CD14-positive monocyte (primary cell): Measurements from ENCODE around the gene VWA5B2. TPM values are rescaled to one million over a fixed set of nuclear protein-coding genes. Genes with fewer than 3 reads are reported as not detected.
A peak's percentile ranks its signal among the peaks of the same experiment; 100 is the strongest.

Source experiments
- DNase-seq, 3 donors: peaks; one replicate each; pipeline ENCODE4 v3.0.0-alpha.2; 2011 to 2022
- H2AFZ ChIP-seq: 2 replicates; pipeline ENCODE4 v1.6.0; 2012; ENCODE audit warnings: mild to moderate bottlenecking, low read depth, low read length, inconsistent platforms; ENCODE audit not compliant: insufficient read depth, poor library complexity, severe bottlenecking
- H3K27ac ChIP-seq, 2 donors: 1 replicate in 1 of 2; 2 replicates in 1 of 2; pipeline ENCODE4 v1.5.1; 2012 to 2013; ENCODE audit warnings: low read length in 2 of 2, control low read depth in 1 of 2, inconsistent platforms in 1 of 2, low read depth in 1 of 2, mild to moderate bottlenecking in 1 of 2
- H3K27me3 ChIP-seq, 2 donors: one replicate each; pipeline versions ENCODE4 v1.6.0 to v1.6.1; 2011 to 2013; ENCODE audit warnings: low read length in 2 of 2; ENCODE audit not compliant: control insufficient read depth in 2 of 2, insufficient read depth in 2 of 2
- H3K36me3 ChIP-seq, 2 donors: replicated peaks in 1 of 2; 1 replicate in 1 of 2; 2 replicates in 1 of 2; pipeline versions ENCODE4 v1.5.1 to v1.6.1; 2012 to 2013; ENCODE audit warnings: low read length in 2 of 2, control low read depth in 1 of 2, inconsistent platforms in 1 of 2, mild to moderate bottlenecking in 1 of 2; ENCODE audit not compliant: insufficient read depth in 2 of 2, control insufficient read depth in 1 of 2
- H3K4me1 ChIP-seq, 2 donors: 1 replicate in 1 of 2; 2 replicates in 1 of 2; pipeline versions ENCODE4 v1.5.1 to v1.6.1; 2012 to 2013; ENCODE audit warnings: low read length in 2 of 2, control low read depth in 1 of 2, inconsistent platforms in 1 of 2, mild to moderate bottlenecking in 1 of 2, moderate library complexity in 1 of 2; ENCODE audit not compliant: insufficient read depth in 2 of 2, control insufficient read depth in 1 of 2
- H3K4me2 ChIP-seq: replicated peaks from 2 replicates; pipeline ENCODE3; 2012; ENCODE audit warnings: low read length, moderate library complexity, mild to moderate bottlenecking; ENCODE audit not compliant: poor library complexity, severe bottlenecking; ENCODE audit errors: extremely low read depth
- H3K4me3 ChIP-seq, 3 experiments: fragments of 200-600 bp in 1 of 3; sonication (generic) in 1 of 3; replicated peaks in 1 of 3; 1 replicate in 2 of 3; 2 replicates in 1 of 3; pipeline ENCODE4 v1.5.1; 2011 to 2013; ENCODE audit warnings: low read length in 3 of 3, mild to moderate bottlenecking in 3 of 3, control low read depth in 2 of 3, low read depth in 2 of 3, inconsistent platforms in 1 of 3, moderate library complexity in 1 of 3
- H3K79me2 ChIP-seq: 2 replicates; pipeline ENCODE4 v1.6.0; 2012; ENCODE audit warnings: mild to moderate bottlenecking, control low read depth, inconsistent platforms, low read length, moderate library complexity; ENCODE audit not compliant: insufficient read depth
- H3K9ac ChIP-seq: 2 replicates; pipeline ENCODE4 v1.6.0; 2017; ENCODE audit warnings: low read length, mild to moderate bottlenecking; ENCODE audit not compliant: insufficient read depth, poor library complexity, severe bottlenecking
- H3K9me3 ChIP-seq, 2 donors: replicated peaks in 1 of 2; 1 replicate in 1 of 2; 2 replicates in 1 of 2; pipeline versions ENCODE4 v1.5.1 to v1.6.1; 2012 to 2013; ENCODE audit warnings: low read length in 2 of 2, control low read depth in 1 of 2; ENCODE audit not compliant: control insufficient read depth in 1 of 2, insufficient read depth in 1 of 2
- H4K20me1 ChIP-seq: 2 replicates; pipeline ENCODE4 v1.6.0; 2012; ENCODE audit warnings: mild to moderate bottlenecking, low read length, control low read depth, moderate library complexity; ENCODE audit not compliant: insufficient read depth
- H3K27ac Mint-ChIP-seq, 7 donors: one replicate each; pipeline ENCODE4 v1.8.0; 2020; ENCODE audit warnings: mild to moderate bottlenecking in 7 of 7, mixed read lengths in 7 of 7, moderate library complexity in 6 of 7, inconsistent platforms in 2 of 7
- H3K27me3 Mint-ChIP-seq, 3 donors: one replicate each; pipeline ENCODE4 v1.8.0; 2021 to 2022; ENCODE audit warnings: low read depth in 3 of 3, mild to moderate bottlenecking in 3 of 3, mixed read lengths in 3 of 3, moderate library complexity in 3 of 3, inconsistent platforms in 1 of 3
- H3K36me3 Mint-ChIP-seq, 2 donors: one replicate each; pipeline ENCODE4 v1.8.0; 2020; ENCODE audit warnings: mixed read lengths in 2 of 2, inconsistent platforms in 1 of 2, mild to moderate bottlenecking in 1 of 2
- H3K4me1 Mint-ChIP-seq: one replicate; pipeline ENCODE4 v1.8.0; 2020; ENCODE audit warnings: mild to moderate bottlenecking, mixed read lengths
- H3K4me3 Mint-ChIP-seq, 2 donors: one replicate each; pipeline ENCODE4 v1.8.0; 2020; ENCODE audit warnings: mild to moderate bottlenecking in 2 of 2, mixed read lengths in 2 of 2, moderate library complexity in 1 of 2
- H3K9me3 Mint-ChIP-seq, 7 donors: one replicate each; pipeline ENCODE4 v1.8.0; 2020 to 2022; ENCODE audit warnings: mixed read lengths in 7 of 7, mild to moderate bottlenecking in 6 of 7, moderate library complexity in 6 of 7, inconsistent platforms in 2 of 7
- CTCF ChIP-seq: fragments of 200-600 bp; IDR thresholded peaks from one replicate; pipeline ENCODE4 v1.8.0; 2022; ENCODE audit warnings: antibody characterized with exemption, mild to moderate bottlenecking
- WGBS: methylation state at CpG from one replicate; pipeline ENCODE4 v1.1.5; 2013; ENCODE audit warnings: missing lambda C conversion rate; ENCODE audit not compliant: insufficient coverage; 5-methylcytosine and 5-hydroxymethylcytosine counted together
- intact Hi-C, 2 donors: fragments of 100-400 bp; cut with micrococcal nuclease; formaldehyde crosslinking; loops; one replicate each; pipeline versions ENCODE4 v1.15.0 to v1.15.1; 2023
- polyA plus RNA-seq, 3 donors: library from polyadenylated mRNA; depleted of rRNA in 1 of 3; unstranded in 2 of 3; stranded (reverse) in 1 of 3; fragments of 300-500 nt in 2 of 3; fragments of >200 nt in 1 of 3; fragmentation: Illumina TruSeq in 2 of 3; gene quantifications; 1 replicate in 2 of 3; 2 replicates in 1 of 3; pipeline ENCODE4 v1.2.3, GENCODE V29; 2012 to 2021

The VWA5B2 gene
- polyA plus RNA-seq, 3 donors = 0.32 TPM; not detected in 2

DNA sequence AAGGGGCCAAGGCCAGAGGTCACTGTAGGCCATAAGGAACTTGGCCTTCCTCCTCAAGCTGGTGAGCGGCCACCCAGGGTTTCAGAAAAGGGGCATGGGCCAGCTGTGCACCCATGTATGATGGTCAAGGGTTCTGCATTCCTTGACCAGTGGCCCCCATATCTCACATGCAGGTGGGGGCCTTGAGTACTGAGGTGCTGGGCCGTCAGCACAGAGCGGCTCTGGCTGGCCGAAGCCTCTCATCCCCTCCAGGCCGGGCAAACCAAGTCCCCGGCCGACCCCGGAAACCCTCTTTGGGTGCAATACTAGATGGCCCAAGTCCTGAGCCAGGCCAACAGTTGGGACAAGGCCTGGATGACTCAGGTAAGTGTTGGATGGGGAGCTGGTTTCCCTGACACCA lies 9.8 kb downstream of the VWA5B2 start:
- Histone ChIP-seq H3K27ac (no peak overlapping the region), H3K36me3 (peaks cover 24 to 26% of the 10 kb centered on the region in 2 donors), H3K79me2 (no peaks in the 10 kb centered on the region), H3K4me2 (no peak overlapping the region), H3K9ac (no peak overlapping the region), H3K4me1 (no peaks in the 10 kb centered on the region), H2AFZ (no peak overlapping the region), H3K9me3 (no peaks in the 10 kb centered on the region), H3K27me3 (no peaks in the 10 kb centered on the region), H3K4me3 (no peak overlapping the region), H4K20me1 (no peaks in the 10 kb centered on the region)
- Mint-ChIP-seq H3K4me3 (no peak overlapping the region), H3K27ac (no peak overlapping the region), H3K27me3 (peaks cover 0 to 10% (median 6%) of the 10 kb centered on the region in 3 donors), H3K36me3 (peaks cover 20 to 24% of the 10 kb centered on the region in 2 donors), H3K4me1 (no peaks in the 10 kb centered on the region), H3K9me3 (no peaks in the 10 kb centered on the region)
- TF ChIP-seq CTCF = no peak
- intact Hi-C loops = no loop called here
- DNase-seq = no peak
- WGBS = 100% methylated on average over 1 of the region's 8 CpGs

- H3K36me3 Mint-ChIP-seq = peaks cover 25 to 29% of the 10 kb centered on the region in 2 donors
- peaks cover 0 to 10% (median 5%) of the 10 kb centered on the region in 3 donors for H3K27me3 Mint-ChIP-seq
- peak overlapping the region in 1 of 7 donors; percentile 23 for H3K27ac Mint-ChIP-seq
- Histone ChIP-seq H3K4me2 (no peak overlapping the region), H2AFZ (no peak overlapping the region), H3K9me3 (no peaks in the 10 kb centered on the region), H3K36me3 (peaks cover 29 to 30% of the 10 kb centered on the region in 2 donors), H3K4me3 (no peak overlapping the region), H3K27me3 (no peaks in the 10 kb centered on the region), H4K20me1 (no peaks in the 10 kb centered on the region), H3K4me1 (no peaks in the 10 kb centered on the region), H3K27ac (no peak overlapping the region), H3K9ac (no peak overlapping the region), H3K79me2 (no peaks in the 10 kb centered on the region)
- DNase-seq = no peak
- TF ChIP-seq CTCF = no peak
- WGBS = 100% methylated on average over 3 of the region's 7 CpGs
- no peak overlapping the region for H3K4me3 Mint-ChIP-seq
- H3K9me3 Mint-ChIP-seq = no peaks in the 10 kb centered on the region
- intact Hi-C loops = no loop called here
- H3K4me1 Mint-ChIP-seq = no peaks in the 10 kb centered on the region
These were observed 10.3 kb downstream of the VWA5B2 start for GRCh38 chr3:184239708-184240107.
